WTC11 (cell line): ENCODE data around the gene INHBB.

Source experiments
- CREB1 ChIP-seq: sonication (generic); formaldehyde crosslinking; IDR thresholded peaks from 2 replicates; pipeline ENCODE4 v1.8.0; 2023; ENCODE audit warnings: mild to moderate bottlenecking, missing genetic modification reagents
- NR1H2 ChIP-seq: sonication (generic); formaldehyde crosslinking; IDR thresholded peaks from 2 replicates; pipeline ENCODE4 v1.9.0; 2021; ENCODE audit warnings: mild to moderate bottlenecking, moderate library complexity, missing genetic modification reagents
- RELA ChIP-seq: sonication (generic); formaldehyde crosslinking; IDR thresholded peaks from 2 replicates; pipeline ENCODE4 v1.8.1; 2022; ENCODE audit warnings: missing genetic modification reagents, mild to moderate bottlenecking, borderline replicate concordance
- TF ChIP-seq, protein P1 (sequence below): sonication (generic); formaldehyde crosslinking; IDR thresholded peaks from 2 replicates; pipeline ENCODE4 v1.8.1; 2023; ENCODE audit warnings: mild to moderate bottlenecking, moderate library complexity, missing genetic modification reagents
- TF ChIP-seq, protein P2 (sequence below): fragments of 200-600 bp; IDR thresholded peaks from 2 replicates; pipeline ENCODE4 v1.8.0; 2022; ENCODE audit warnings: antibody characterized with exemption
- TF ChIP-seq, protein P3 (sequence below): sonication (generic); formaldehyde crosslinking; IDR thresholded peaks from 2 replicates; pipeline ENCODE4 v1.8.0; 2022; ENCODE audit warnings: mild to moderate bottlenecking, missing genetic modification reagents
- TF ChIP-seq, protein P4 (sequence below): sonication (generic); formaldehyde crosslinking; IDR thresholded peaks from 2 replicates; pipeline ENCODE4 v1.8.1; 2022; ENCODE audit warnings: low read depth, mild to moderate bottlenecking, moderate library complexity, missing genetic modification reagents, borderline replicate concordance
- TF ChIP-seq, protein P5 (sequence below): sonication (generic); formaldehyde crosslinking; IDR thresholded peaks from 2 replicates; pipeline ENCODE4 v1.8.0; 2022; ENCODE audit warnings: mild to moderate bottlenecking, missing genetic modification reagents
- TF ChIP-seq, protein P6 (sequence below): sonication (generic); formaldehyde crosslinking; IDR thresholded peaks from 2 replicates; pipeline ENCODE4 v1.8.1; 2023; ENCODE audit warnings: mild to moderate bottlenecking, missing genetic modification reagents, moderate library complexity

DNA sequence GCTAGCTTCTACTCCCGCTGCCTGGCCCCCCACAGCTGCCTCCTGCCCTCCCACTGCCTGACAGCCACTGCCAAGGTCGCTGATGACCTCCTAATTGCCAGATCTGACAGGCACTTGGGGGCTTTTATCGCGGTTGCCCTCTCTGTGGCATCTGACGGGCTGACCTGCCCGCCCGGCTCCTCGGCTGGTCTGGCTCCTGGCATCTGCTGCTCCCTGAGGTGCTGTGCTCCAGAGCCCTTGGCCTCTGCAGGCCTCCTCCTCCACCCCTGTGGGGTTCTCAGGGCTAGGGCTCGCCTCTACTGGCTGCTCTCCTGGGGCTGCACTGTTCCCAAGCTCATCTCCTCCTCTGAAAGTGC lies 43.1 kb downstream of the INHBB start:
- TF ChIP-seq, protein P1, sequence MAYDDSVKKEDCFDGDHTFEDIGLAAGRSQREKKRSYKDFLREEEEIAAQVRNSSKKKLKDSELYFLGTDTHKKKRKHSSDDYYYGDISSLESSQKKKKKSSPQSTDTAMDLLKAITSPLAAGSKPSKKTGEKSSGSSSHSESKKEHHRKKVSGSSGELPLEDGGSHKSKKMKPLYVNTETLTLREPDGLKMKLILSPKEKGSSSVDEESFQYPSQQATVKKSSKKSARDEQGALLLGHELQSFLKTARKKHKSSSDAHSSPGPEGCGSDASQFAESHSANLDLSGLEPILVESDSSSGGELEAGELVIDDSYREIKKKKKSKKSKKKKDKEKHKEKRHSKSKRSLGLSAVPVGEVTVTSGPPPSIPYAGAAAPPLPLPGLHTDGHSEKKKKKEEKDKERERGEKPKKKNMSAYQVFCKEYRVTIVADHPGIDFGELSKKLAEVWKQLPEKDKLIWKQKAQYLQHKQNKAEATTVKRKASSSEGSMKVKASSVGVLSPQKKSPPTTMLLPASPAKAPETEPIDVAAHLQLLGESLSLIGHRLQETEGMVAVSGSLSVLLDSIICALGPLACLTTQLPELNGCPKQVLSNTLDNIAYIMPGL (CRISPR knock-in tag) = no peak
- TF ChIP-seq, protein P2, sequence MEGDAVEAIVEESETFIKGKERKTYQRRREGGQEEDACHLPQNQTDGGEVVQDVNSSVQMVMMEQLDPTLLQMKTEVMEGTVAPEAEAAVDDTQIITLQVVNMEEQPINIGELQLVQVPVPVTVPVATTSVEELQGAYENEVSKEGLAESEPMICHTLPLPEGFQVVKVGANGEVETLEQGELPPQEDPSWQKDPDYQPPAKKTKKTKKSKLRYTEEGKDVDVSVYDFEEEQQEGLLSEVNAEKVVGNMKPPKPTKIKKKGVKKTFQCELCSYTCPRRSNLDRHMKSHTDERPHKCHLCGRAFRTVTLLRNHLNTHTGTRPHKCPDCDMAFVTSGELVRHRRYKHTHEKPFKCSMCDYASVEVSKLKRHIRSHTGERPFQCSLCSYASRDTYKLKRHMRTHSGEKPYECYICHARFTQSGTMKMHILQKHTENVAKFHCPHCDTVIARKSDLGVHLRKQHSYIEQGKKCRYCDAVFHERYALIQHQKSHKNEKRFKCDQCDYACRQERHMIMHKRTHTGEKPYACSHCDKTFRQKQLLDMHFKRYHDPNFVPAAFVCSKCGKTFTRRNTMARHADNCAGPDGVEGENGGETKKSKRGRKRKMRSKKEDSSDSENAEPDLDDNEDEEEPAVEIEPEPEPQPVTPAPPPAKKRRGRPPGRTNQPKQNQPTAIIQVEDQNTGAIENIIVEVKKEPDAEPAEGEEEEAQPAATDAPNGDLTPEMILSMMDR = no peak
- TF ChIP-seq NR1H2 (no peak), CREB1 (CRISPR knock-in tag) (no peak), RELA (no peak)
- TF ChIP-seq, protein P3, sequence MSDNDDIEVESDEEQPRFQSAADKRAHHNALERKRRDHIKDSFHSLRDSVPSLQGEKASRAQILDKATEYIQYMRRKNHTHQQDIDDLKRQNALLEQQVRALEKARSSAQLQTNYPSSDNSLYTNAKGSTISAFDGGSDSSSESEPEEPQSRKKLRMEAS (CRISPR knock-in tag) = no peak
- TF ChIP-seq, protein P4, sequence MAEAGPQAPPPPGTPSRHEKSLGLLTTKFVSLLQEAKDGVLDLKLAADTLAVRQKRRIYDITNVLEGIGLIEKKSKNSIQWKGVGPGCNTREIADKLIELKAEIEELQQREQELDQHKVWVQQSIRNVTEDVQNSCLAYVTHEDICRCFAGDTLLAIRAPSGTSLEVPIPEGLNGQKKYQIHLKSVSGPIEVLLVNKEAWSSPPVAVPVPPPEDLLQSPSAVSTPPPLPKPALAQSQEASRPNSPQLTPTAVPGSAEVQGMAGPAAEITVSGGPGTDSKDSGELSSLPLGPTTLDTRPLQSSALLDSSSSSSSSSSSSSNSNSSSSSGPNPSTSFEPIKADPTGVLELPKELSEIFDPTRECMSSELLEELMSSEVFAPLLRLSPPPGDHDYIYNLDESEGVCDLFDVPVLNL = no peak
- TF ChIP-seq, protein P5, sequence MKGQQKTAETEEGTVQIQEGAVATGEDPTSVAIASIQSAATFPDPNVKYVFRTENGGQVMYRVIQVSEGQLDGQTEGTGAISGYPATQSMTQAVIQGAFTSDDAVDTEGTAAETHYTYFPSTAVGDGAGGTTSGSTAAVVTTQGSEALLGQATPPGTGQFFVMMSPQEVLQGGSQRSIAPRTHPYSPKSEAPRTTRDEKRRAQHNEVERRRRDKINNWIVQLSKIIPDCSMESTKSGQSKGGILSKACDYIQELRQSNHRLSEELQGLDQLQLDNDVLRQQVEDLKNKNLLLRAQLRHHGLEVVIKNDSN (CRISPR knock-in tag) = no peak
- TF ChIP-seq, protein P6, sequence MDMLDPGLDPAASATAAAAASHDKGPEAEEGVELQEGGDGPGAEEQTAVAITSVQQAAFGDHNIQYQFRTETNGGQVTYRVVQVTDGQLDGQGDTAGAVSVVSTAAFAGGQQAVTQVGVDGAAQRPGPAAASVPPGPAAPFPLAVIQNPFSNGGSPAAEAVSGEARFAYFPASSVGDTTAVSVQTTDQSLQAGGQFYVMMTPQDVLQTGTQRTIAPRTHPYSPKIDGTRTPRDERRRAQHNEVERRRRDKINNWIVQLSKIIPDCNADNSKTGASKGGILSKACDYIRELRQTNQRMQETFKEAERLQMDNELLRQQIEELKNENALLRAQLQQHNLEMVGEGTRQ (CRISPR knock-in tag) = no peak
